D721Med (cell line): ENCODE data around the gene ZNF225.

Experiments
- DNase-seq: peaks from one replicate; pipeline ENCODE4 v3.0.0; 2011; ENCODE audit warnings: low spot score; ENCODE audit not compliant: insufficient read length
- FAIRE-seq: peaks from 2 replicates; lab custom pipeline; 2011; peaks lifted over from hg19 to GRCh38; lab: Jason Lieb, UNC
- TF ChIP-seq, protein P1 (sequence below): IDR thresholded peaks from 2 replicates; pipeline ENCODE4 v1.5.1; 2012; ENCODE audit warnings: mild to moderate bottlenecking, control low read depth; ENCODE audit not compliant: insufficient read depth; ENCODE audit errors: missing control alignments

ZNF225 gene

DNA sequence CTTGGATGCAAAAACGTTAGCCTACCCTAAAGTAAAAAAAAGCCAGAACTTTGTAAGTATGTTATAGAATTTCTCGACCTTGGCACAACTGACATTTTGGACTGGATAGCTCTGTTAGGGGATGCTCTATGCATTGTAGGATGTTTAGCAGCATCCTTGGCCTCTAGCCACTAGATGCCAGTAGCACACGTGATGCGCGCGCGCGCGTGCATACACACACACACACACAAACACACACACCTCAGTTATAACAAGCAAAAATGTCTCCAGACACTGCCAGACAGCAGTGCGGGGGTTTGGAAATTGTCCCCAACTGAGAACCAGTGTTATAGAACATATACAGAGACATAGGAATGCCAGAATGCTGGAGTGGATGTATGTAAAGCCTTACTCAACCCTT is 68.9 kb downstream of the ZNF225 start:
- TF ChIP-seq, protein P1, sequence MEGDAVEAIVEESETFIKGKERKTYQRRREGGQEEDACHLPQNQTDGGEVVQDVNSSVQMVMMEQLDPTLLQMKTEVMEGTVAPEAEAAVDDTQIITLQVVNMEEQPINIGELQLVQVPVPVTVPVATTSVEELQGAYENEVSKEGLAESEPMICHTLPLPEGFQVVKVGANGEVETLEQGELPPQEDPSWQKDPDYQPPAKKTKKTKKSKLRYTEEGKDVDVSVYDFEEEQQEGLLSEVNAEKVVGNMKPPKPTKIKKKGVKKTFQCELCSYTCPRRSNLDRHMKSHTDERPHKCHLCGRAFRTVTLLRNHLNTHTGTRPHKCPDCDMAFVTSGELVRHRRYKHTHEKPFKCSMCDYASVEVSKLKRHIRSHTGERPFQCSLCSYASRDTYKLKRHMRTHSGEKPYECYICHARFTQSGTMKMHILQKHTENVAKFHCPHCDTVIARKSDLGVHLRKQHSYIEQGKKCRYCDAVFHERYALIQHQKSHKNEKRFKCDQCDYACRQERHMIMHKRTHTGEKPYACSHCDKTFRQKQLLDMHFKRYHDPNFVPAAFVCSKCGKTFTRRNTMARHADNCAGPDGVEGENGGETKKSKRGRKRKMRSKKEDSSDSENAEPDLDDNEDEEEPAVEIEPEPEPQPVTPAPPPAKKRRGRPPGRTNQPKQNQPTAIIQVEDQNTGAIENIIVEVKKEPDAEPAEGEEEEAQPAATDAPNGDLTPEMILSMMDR: no peak
- no peak for DNase-seq
- FAIRE-seq: no peak
